GM13977 (cell line): ENCODE results near the gene IGFBP1.

Experiments
- DNase-seq: peaks from one replicate; pipeline ENCODE4 v3.0.0; 2012; ENCODE audit warnings: low spot score
- CTCF ChIP-seq: IDR thresholded peaks from 2 replicates; pipeline ENCODE4 v1.5.1; 2012; ENCODE audit warnings: mild to moderate bottlenecking, control low read depth; ENCODE audit not compliant: insufficient read depth; ENCODE audit errors: extremely low read depth, missing control alignments
- in situ Hi-C: fragments of 300-500 bp; cut with MboI; formaldehyde crosslinking; loops from one replicate; pipeline ENCODE4 v1.12.0; 2022; ENCODE audit warnings: low sequenced_read_pairs, low pct_unique_long_range_greater_than_20kb, mixed read lengths, inconsistent platforms; ENCODE audit not compliant: unreplicated experiment

Gene IGFBP1

GRCh38 chr7:45893996-45894664 is 5.8 kb downstream of the IGFBP1 start:
- no peak for TF ChIP-seq CTCF
- in situ Hi-C loops, result no loop called here
- no peak for DNase-seq

- DNase-seq, result no peak
- in situ Hi-C loops, result no loop called here
- no peak for TF ChIP-seq CTCF
Observed at GRCh38 chr7:45894665-45895062, 6.4 kb downstream of the IGFBP1 start.

GRCh38 chr7:45897042-45897690 is 8.9 kb downstream of the IGFBP1 start:
- TF ChIP-seq CTCF, result no peak
- no peak for DNase-seq
- in situ Hi-C loops, result no loop called here

GRCh38 chr7:45898222-45898621 is 9.9 kb downstream of the IGFBP1 start:
- in situ Hi-C loops, result no loop called here
- TF ChIP-seq CTCF, result no peak
- no peak for DNase-seq

GRCh38 chr7:45901566-45901965 is 13.3 kb downstream of the IGFBP1 start:
- TF ChIP-seq CTCF, result no peak
- no peak for DNase-seq
- in situ Hi-C loops, result loop anchor here (25.0 kb wide), 1 partner anchor 1286 kb away; no protein-coding TSS in a partner anchor

GRCh38 chr7:45902820-45903219 is 14.5 kb downstream of the IGFBP1 start:
- DNase-seq, result no peak
- in situ Hi-C loops, result loop anchor here (25.0 kb wide), 1 partner anchor 1284 kb away; no protein-coding TSS in a partner anchor

More at GRCh38 chr7:45902820-45903219, 14.5 kb downstream of the IGFBP1 start:
- no peak for TF ChIP-seq CTCF
